HG03521 (cell line): ENCODE measurements around the gene KCNQ1.
"Not testable (repeated sequence)": the region's sequence is repeated elsewhere in the genome, so short reads cannot be mapped to it uniquely, and the experiment has no call there.

Experiments
- ATAC-seq: cut with Tn5 transposase; IDR thresholded peaks from one replicate; pipeline ENCODE4 v1.9.1; 2021; ENCODE audit warnings: mild to moderate bottlenecking, moderate library complexity; ENCODE audit not compliant: unreplicated experiment

The KCNQ1 gene

GRCh38 chr11:2471048-2471803 lies 26.4 kb downstream of the KCNQ1 start:
- no peak for ATAC-seq

- ATAC-seq, result no peak
Observed at GRCh38 chr11:2471804-2472096, 26.9 kb downstream of the KCNQ1 start.

- ATAC-seq, result no peak
Observed at GRCh38 chr11:2472428-2473186, 27.8 kb downstream of the KCNQ1 start.

GRCh38 chr11:2473361-2474058 lies 28.7 kb downstream of the KCNQ1 start:
- ATAC-seq, result no peak

- no peak for ATAC-seq
Observed at GRCh38 chr11:2474059-2474901, 29.5 kb downstream of the KCNQ1 start.

- ATAC-seq, result no peak
Observed at GRCh38 chr11:2475136-2475918, 30.5 kb downstream of the KCNQ1 start.

- ATAC-seq, result no peak
Observed at GRCh38 chr11:2477254-2477653, 32.4 kb downstream of the KCNQ1 start.

GRCh38 chr11:2477936-2478335 lies 33.1 kb downstream of the KCNQ1 start:
- ATAC-seq, result no peak

GRCh38 chr11:2480067-2480873 lies 35.5 kb downstream of the KCNQ1 start:
- ATAC-seq, result not testable (repeated sequence)

- no peak for ATAC-seq
Observed at GRCh38 chr11:2480874-2481220, 36.0 kb downstream of the KCNQ1 start.

- ATAC-seq, result no peak
Observed at GRCh38 chr11:2481253-2481652, 36.4 kb downstream of the KCNQ1 start.

GRCh38 chr11:2482204-2482603 lies 37.4 kb downstream of the KCNQ1 start:
- ATAC-seq, result no peak

- ATAC-seq, result no peak
Observed at GRCh38 chr11:2482745-2483144, 37.9 kb downstream of the KCNQ1 start.

GRCh38 chr11:2483426-2483825 lies 38.6 kb downstream of the KCNQ1 start:
- ATAC-seq, result no peak

GRCh38 chr11:2484576-2485125 lies 39.8 kb downstream of the KCNQ1 start:
- ATAC-seq, result no peak

- no peak for ATAC-seq
Observed at GRCh38 chr11:2488004-2488403, 43.2 kb downstream of the KCNQ1 start.

- ATAC-seq, result no peak
Observed at GRCh38 chr11:2489083-2489482, 44.3 kb downstream of the KCNQ1 start.

- ATAC-seq, result not testable (repeated sequence)
Observed at GRCh38 chr11:2497951-2498350, 53.1 kb downstream of the KCNQ1 start.

- ATAC-seq, result no peak
Observed at GRCh38 chr11:2498750-2499149, 53.9 kb downstream of the KCNQ1 start.
